ENCODE results near the gene IL12RB2.

- TF ChIP-seq ZNF146 (tag by site-specific recombination; IDR thresholded peaks at IDR 0.05) (no peak), CTCF (tag by site-specific recombination; IDR thresholded peaks at IDR 0.05) (no peak), TCF7L2 (IDR thresholded peaks at IDR 0.05; ENCODE audit: borderline replicate concordance, low read depth, low read length) (no peak), TRIM28 (IDR thresholded peaks at IDR 0.05; ENCODE audit: borderline replicate concordance, low read length) (no peak)
Measured at GRCh38 chr1:67273591-67273990, 34.1 kb upstream of the IL12RB2 start.

All from HEK293 (cell line).